ENCODE data around the gene FKTN. TPM values are rescaled to one million over a fixed set of nuclear protein-coding genes. Genes with fewer than 3 reads are reported as not detected.
A peak's percentile ranks its signal among the peaks of the same experiment; 100 is the strongest.

FKTN gene
- total RNA-seq, 1 experiment from 2014 or later = 38.3 TPM

DNA sequence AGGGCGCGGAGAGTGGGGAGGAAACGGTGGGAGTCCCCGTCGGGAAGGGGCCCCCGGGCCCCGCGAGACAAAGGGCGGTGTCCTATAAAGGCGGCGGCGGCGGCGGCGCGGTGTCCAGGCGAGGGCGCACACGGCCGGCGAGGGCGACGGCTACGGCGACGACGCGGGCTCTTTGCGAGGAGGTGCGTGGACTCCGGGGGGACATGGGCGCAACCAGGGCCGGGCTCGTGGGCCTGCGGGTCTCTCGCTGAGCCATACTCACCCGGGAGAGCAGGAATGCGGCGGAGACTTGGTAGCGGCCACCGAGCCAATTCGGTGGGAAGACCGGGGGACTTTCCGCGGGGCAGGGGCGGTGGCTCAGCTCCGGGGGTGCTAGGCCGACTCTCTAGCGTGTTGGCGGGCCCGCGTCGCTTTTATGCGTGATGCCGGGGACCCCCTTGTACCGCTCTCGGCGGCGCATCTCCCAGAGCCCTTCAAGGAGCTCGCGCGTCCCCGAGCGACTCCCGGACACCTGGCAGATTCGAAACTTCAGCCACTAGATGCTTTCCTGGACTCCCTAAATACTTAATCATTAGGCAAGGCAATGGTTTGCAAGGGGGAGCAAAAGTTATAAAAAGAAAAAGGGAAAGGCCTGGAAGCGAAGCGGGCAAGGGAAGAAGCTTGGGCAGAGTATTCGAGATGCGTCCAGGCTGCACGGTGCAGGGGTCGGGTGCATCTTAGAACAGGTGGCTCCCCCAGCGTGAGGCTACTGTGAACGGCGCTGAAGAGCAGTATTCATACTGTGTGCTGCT lies 98.4 kb downstream of the FKTN start:
- TF ChIP-seq, protein P1, sequence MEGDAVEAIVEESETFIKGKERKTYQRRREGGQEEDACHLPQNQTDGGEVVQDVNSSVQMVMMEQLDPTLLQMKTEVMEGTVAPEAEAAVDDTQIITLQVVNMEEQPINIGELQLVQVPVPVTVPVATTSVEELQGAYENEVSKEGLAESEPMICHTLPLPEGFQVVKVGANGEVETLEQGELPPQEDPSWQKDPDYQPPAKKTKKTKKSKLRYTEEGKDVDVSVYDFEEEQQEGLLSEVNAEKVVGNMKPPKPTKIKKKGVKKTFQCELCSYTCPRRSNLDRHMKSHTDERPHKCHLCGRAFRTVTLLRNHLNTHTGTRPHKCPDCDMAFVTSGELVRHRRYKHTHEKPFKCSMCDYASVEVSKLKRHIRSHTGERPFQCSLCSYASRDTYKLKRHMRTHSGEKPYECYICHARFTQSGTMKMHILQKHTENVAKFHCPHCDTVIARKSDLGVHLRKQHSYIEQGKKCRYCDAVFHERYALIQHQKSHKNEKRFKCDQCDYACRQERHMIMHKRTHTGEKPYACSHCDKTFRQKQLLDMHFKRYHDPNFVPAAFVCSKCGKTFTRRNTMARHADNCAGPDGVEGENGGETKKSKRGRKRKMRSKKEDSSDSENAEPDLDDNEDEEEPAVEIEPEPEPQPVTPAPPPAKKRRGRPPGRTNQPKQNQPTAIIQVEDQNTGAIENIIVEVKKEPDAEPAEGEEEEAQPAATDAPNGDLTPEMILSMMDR (IDR thresholded peaks at IDR 0.05; ENCODE audit: unreplicated experiment) = no peak
- CTCF ChIA-PET = interaction anchor here (0.6 to 1.9 kb wide), 4 partner anchors 11 to 39 kb away, joined by 3 to 6 read pairs (median 4); no protein-coding TSS in a partner anchor
- Mint-ChIP-seq H3K27me3 (ENCODE audit: insufficient read depth, unreplicated experiment) (no peaks in the 10 kb centered on the region), H3K36me3 (ENCODE audit: insufficient read depth, unreplicated experiment) (no peaks in the 10 kb centered on the region), H3K9me3 (ENCODE audit: unreplicated experiment) (no peaks in the 10 kb centered on the region), H3K27ac (ENCODE audit: low read depth, unreplicated experiment) (no peak overlapping the region), H3K4me3 (ENCODE audit: unreplicated experiment) (peak overlapping the region; percentile 71), H3K4me1 (ENCODE audit: insufficient read depth, unreplicated experiment) (peaks cover 8% of the 10 kb centered on the region)
- intact Hi-C loops (cut with micrococcal nuclease) = no loop called here
- peak; percentile 33 for DNase-seq (ENCODE audit: unreplicated experiment)
- BruUV-seq (replicated peaks) = no TSS peak
- POLR2A ChIA-PET = no interaction called here

DNA sequence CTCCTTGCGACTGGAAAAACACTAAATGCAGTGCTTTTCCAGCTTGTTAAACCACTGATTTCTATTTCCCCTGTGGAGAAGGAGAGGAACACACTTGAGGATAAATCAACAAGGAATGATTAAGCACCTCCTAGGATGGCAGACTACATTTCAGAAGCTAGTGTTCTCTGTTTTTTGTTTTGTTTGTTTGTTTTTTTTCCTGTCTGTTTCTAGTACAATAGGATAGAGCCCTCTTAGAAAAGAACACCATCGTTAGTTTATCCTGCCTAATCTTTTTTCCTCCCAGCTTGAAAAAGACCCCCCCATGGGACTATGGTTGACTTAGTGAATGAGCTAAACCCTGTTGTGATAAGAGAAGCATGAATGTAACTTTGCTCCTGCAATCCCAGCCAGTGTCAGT lies 100.4 kb downstream of the FKTN start:
- Mint-ChIP-seq H3K27ac (ENCODE audit: low read depth, unreplicated experiment) (no peak overlapping the region), H3K9me3 (ENCODE audit: unreplicated experiment) (no peaks in the 10 kb centered on the region), H3K4me3 (ENCODE audit: unreplicated experiment) (no peak overlapping the region), H3K27me3 (ENCODE audit: insufficient read depth, unreplicated experiment) (no peaks in the 10 kb centered on the region), H3K4me1 (ENCODE audit: insufficient read depth, unreplicated experiment) (peaks cover 8% of the 10 kb centered on the region), H3K36me3 (ENCODE audit: insufficient read depth, unreplicated experiment) (no peaks in the 10 kb centered on the region)
- DNase-seq (ENCODE audit: unreplicated experiment) = no peak
- ChIA-PET CTCF (interaction anchor here (1.2 to 1.9 kb wide), 2 partner anchors 22 to 60 kb away, joined by 5 to 6 read pairs; no protein-coding TSS in a partner anchor), POLR2A (interaction anchor here (1.1 kb wide), 1 partner anchor 11 kb away, joined by 3 read pairs; no protein-coding TSS in a partner anchor)
- intact Hi-C loops (cut with micrococcal nuclease) = no loop called here
- no TSS peak for BruUV-seq (replicated peaks)
- TF ChIP-seq, protein P1 (IDR thresholded peaks at IDR 0.05; ENCODE audit: unreplicated experiment) = no peak

DNA sequence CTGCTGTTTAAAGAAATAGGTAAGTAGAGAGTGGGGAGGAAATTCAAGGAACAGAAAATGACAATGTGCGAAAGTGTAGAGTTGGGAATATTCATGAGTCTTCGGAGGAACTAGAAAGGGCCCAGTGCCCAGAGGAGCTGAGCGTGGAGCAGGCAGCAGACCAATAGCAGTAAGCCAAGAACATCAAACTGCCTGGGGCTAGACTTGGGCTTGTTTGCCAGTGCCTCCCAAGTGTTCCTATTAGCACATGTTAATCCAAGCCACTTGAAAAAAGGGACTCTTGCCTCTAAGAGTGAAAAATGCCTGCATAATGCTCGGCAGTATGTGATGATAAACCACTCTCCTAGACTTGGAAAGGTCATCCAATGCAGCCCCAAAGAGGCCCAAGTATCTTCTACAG lies 103.1 kb downstream of the FKTN start:
- ChIA-PET POLR2A (no interaction called here), CTCF (no interaction called here)
- H3K27ac Mint-ChIP-seq (ENCODE audit: low read depth, unreplicated experiment) = no peak overlapping the region
- no TSS peak for BruUV-seq (replicated peaks)
- H3K9me3 Mint-ChIP-seq (ENCODE audit: unreplicated experiment) = no peaks in the 10 kb centered on the region
- H3K4me1 Mint-ChIP-seq (ENCODE audit: insufficient read depth, unreplicated experiment) = peaks cover 8% of the 10 kb centered on the region
- intact Hi-C loops (cut with micrococcal nuclease) = no loop called here
- TF ChIP-seq, protein P1 (IDR thresholded peaks at IDR 0.05; ENCODE audit: unreplicated experiment) = no peak
- H3K36me3 Mint-ChIP-seq (ENCODE audit: insufficient read depth, unreplicated experiment) = no peaks in the 10 kb centered on the region
- DNase-seq (ENCODE audit: unreplicated experiment) = no peak
- H3K4me3 Mint-ChIP-seq (ENCODE audit: unreplicated experiment) = no peak overlapping the region
- H3K27me3 Mint-ChIP-seq (ENCODE audit: insufficient read depth, unreplicated experiment) = no peaks in the 10 kb centered on the region

DNA sequence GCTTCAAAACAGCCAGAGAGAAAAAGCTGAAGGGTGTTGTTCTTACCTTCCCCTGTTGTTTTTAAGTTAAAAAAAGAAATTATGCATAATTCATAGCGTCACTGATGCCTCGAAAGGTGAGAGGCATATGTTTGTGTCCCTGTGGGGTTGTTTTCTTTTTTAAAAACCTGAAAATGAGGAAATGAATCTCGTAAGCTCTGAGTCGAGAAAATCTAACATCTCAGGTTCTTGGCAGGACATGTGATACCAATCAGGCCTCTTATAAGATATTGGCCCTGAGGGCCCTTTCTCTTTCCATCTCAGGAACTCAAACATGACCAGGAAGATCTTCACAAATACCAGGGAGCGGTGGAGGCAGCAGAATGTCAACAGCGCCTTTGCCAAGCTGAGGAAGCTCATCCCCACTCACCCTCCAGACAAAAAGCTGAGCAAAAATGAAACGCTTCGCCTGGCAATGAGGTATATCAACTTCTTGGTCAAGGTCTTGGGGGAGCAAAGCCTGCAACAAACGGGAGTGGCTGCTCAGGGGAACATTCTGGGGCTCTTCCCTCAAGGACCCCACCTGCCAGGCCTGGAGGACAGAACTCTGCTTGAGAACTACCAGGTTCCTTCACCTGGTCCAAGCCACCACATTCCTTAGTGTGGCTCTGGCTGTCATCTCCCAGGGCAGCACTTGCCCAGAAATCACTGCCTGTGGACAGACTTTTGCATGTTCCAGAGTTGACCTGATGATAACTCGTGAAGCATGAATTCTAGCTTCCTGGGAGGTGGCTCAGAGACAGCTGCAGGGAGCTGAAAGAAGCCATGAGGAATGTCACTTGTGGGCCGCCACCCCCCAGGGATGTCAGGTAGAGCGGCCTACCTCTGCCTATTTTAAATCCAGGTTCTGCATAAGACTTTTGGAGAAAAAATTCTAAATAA lies 104.5 kb downstream of the FKTN start, which contains the start of gene TAL2:
TSS of gene TAL2 (plus strand) at position 274 of the 921 bp plus-strand sequence. CDS start at position 314, 40 bp downstream.
- ChIA-PET CTCF (interaction anchor here (0.7 to 1.0 kb wide), 2 partner anchors 24 kb away, joined by 3 read pairs; no protein-coding TSS in a partner anchor), POLR2A (interaction anchor here (0.6 kb wide), 1 partner anchor 1041 kb away, joined by 5 read pairs; no protein-coding TSS in a partner anchor)
- DNase-seq (ENCODE audit: unreplicated experiment) = no peak
- Mint-ChIP-seq H3K4me3 (ENCODE audit: unreplicated experiment) (no peak within 1 kb of the TSS), H3K4me1 (ENCODE audit: insufficient read depth, unreplicated experiment) (no peaks in the 10 kb centered on the region), H3K27ac (ENCODE audit: low read depth, unreplicated experiment) (no peak within 1 kb of the TSS), H3K9me3 (ENCODE audit: unreplicated experiment) (no peaks in the 10 kb centered on the region), H3K27me3 (ENCODE audit: insufficient read depth, unreplicated experiment) (peaks cover 11% of the 10 kb centered on the region), H3K36me3 (ENCODE audit: insufficient read depth, unreplicated experiment) (no peaks in the 10 kb centered on the region)
- no TSS peak for BruUV-seq (replicated peaks)
- TF ChIP-seq, protein P1 (IDR thresholded peaks at IDR 0.05; ENCODE audit: unreplicated experiment) = no peak
- intact Hi-C loops (cut with micrococcal nuclease) = no loop called here

All from MCF 10A (cell line).